ENCODE measurements around the gene ZNF672.
A peak's percentile ranks its signal among the peaks of the same experiment; 100 is the strongest.
"Not testable (repeated sequence)": the region's sequence is repeated elsewhere in the genome, so short reads cannot be mapped to it uniquely, and the experiment has no call there.

The ZNF672 gene

GRCh38 chr1:248812736-248813425, 25.1 kb upstream of the ZNF672 start:
- no peak for DNase-seq (ENCODE audit: insufficient read length, low spot score)
- no peak for FAIRE-seq

DNA sequence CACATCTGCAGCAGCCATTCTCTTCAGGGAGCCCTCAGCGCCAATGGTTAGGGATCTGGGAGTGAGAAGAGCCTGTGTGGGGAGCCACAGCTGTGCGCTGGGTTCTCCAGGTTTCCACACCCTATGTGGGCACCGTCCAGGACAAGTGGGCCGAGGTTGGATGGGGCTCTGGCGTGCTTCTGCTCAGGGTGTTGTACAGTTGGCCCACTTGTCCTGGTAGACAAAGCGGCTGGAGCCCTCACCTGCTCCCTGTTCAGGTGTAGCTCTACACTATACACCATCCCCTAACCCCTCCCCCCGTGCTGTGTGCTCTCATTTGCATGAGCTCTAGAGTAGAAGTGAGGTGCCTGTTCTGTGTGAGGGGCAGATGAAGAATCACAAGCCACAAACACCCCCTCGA, 24.5 kb upstream of the ZNF672 start:
- FAIRE-seq: no peak
- no peak for DNase-seq (ENCODE audit: insufficient read length, low spot score)

GRCh38 chr1:248814351-248814750, 23.7 kb upstream of the ZNF672 start:
- DNase-seq (ENCODE audit: insufficient read length, low spot score) (no peak), FAIRE-seq (no peak)

DNA sequence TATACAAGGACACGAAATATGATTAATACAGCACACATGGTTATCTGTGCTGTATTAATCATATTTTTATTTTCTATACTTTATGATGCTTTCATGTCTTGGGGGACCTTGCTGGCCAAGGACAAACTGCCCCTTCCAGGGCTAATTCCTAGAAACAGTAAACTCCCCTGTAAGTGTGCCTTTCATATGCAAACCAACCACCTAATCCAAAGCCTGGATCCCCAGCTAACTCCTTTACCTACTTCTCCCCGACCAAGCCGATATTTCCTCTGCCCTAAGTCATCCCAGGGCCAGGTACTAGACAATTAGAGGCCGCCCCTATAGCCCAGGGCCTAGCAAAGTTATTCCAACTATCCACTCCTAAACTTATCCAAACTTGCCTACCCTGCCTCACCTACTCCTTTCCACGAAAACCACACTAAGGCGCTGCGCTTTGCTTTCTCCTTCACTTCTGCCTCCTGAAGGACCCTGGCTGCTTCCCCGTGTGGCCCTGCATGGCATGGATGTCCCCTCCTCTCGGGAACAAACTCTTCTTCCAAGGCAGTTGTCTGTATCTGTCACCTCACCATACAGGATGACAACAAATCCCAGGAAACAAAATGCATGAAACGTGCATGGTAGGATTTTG, 22.5 kb upstream of the ZNF672 start:
- DNase-seq (ENCODE audit: insufficient read length, low spot score): no peak
- FAIRE-seq: no peak

- DNase-seq (ENCODE audit: insufficient read length, low spot score) (no peak), FAIRE-seq (no peak)
Measured at GRCh38 chr1:248816042-248816851, 21.8 kb upstream of the ZNF672 start.

- no peak for FAIRE-seq
- no peak for DNase-seq (ENCODE audit: insufficient read length, low spot score)
Measured at GRCh38 chr1:248817065-248817464, 21.0 kb upstream of the ZNF672 start.

- DNase-seq (ENCODE audit: insufficient read length, low spot score) (no peak), FAIRE-seq (no peak)
Measured at GRCh38 chr1:248818505-248819374, 19.3 kb upstream of the ZNF672 start.

DNA sequence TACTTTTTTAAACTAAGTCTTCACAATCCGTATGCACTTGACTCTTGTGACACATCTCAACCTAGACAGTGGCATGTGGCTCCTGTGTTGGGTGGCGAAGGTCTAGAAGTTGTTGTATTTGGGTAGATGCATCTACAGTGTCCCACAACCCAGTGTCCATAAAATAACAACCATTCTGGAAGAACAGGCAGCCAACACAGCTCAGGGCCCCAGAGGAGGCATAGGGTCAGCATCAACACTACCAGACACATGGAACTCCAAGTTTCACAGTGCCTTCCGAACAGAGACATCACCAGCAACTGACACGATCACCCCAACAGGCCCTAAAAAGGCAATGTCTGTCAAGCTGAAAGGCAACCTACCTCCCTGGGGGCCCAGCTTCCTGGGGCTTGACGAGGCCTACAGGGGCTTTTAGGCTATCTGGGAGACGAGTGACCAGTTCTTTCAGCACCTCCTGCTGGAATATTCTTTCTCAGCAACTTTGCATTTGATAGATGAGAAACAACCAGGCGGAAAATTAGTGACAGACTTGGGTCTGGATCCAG, 17.9 kb upstream of the ZNF672 start:
- DNase-seq (ENCODE audit: insufficient read length, low spot score): no peak
- FAIRE-seq: no peak

DNA sequence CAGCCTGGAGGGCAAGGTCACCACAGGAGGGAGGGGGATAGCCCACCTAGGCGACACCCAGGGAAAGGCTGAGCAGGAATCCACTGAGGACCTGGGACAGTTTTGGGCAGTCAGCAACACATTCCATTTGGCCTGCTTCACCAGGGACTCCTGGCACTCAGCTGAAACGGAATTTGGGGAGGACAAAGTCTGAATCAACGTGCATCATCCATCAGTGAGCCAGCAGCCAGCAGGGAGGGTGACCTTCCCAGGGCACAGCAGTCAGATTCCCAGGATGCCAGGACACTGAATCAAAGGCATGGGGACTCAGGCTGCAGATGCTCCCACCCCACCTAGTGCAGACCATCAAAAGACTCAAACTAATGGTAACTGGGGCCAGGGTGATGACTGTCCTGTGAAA, 16.9 kb upstream of the ZNF672 start:
- peak; percentile 67 for DNase-seq (ENCODE audit: insufficient read length, low spot score)
- FAIRE-seq: no peak

DNA sequence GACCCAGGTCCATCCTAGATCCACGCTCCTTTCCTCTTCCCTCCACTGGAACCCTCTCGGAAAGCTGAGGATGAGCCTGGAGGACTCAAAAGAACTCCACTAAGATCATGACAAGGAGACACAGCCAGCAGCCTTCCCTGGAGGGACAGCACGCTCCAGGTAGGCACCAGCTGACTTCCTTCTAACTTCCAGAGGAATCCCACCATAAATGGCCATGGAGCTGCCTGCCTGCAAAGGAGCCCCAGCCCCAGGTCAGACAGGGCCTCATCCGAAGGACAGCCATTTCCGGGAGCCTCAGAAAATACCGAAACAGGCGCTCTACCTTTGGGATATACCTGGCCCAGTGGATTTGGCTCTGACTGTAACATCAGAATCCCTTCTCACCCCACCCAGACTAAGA, 16.4 kb upstream of the ZNF672 start:
- DNase-seq (ENCODE audit: insufficient read length, low spot score): no peak
- FAIRE-seq: no peak

DNA sequence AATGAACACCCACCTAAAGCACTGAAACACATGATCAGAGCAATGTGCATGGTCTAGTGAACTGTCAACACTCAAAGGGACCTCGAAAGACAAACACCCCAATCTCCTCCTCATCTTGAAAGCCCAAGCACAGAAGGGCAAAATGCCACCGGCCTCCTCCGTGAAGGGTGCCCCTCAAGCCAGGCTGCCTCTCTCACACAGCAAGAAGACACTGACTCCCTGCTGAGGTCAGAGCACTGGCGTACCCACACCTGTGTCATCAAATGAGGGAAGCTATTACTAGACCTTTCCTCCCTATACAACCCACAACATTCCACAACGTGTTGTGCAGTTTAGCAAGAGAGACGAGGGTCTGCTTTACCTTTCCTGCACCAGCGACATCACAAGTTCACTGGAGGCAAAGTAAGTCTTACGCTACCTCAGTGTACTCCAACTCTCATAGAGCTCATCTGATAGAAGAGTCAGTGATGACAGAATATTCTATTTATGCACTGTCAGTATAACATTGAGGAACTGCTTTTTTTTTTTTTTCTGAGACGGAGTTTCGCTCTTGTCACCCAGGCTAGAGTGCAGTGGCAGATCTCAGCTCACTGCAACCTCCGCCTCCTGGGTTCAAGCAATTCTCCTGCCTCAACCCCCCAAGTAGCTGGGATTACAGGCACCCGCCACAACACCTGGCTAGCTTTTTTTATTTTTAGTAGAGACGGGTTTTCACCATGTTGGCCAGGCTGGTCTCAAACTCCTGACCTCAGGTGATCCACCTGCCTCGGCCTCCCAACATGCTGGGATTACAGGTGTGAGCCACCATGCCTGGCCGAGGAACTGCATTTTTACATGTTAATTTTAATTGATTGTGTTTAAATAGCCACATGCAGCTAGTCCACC, 15.6 kb upstream of the ZNF672 start:
- DNase-seq (ENCODE audit: insufficient read length, low spot score) (no peak), FAIRE-seq (no peak)

DNA sequence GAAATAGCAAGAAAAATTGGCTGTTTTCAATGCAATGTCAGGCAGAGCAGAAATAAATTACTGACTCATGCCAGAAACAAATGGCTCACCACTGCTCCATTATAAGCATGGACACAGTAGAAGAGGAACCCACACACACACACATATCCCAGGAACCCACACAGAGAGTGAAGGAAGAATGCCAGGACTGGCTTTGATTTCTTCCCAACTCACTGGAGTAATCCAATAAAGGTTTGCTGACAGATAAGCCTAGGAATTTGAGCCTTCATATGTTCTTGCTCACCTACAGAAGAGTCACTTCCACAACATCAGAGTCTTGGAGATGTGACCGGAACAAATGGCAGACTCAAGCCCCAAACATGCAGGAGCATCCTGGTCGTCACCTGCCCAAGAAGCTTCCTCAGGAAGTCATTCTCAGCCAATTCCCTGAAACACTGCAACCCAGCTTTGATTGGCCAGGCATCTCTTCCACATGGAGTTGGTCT, 14.5 kb upstream of the ZNF672 start:
- FAIRE-seq (no peak), DNase-seq (ENCODE audit: insufficient read length, low spot score) (no peak)

- no peak for DNase-seq (ENCODE audit: insufficient read length, low spot score)
- no peak for FAIRE-seq
Measured at GRCh38 chr1:248824301-248824700, 13.7 kb upstream of the ZNF672 start.

DNA sequence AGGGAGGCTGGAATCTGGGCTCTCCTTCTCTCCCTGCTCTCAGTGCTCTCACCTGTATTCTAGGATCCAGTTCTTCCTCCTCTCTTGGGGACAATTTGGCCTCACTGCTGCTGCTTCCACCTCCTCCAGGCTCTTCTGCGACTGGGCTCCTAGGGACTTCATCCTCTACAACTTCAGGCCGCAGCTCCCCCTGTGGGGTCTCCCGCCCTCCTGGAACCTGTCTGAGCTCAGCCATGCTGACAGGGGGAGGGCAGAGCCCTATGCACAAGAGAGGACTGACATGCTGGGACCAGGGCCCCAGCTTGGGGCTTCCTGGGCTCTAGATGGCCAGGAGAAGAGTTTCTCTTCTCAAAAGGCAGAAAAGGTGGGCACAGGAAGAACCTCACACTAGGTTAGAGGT, 13.3 kb upstream of the ZNF672 start:
- DNase-seq (ENCODE audit: insufficient read length, low spot score) (no peak), FAIRE-seq (no peak)

DNA sequence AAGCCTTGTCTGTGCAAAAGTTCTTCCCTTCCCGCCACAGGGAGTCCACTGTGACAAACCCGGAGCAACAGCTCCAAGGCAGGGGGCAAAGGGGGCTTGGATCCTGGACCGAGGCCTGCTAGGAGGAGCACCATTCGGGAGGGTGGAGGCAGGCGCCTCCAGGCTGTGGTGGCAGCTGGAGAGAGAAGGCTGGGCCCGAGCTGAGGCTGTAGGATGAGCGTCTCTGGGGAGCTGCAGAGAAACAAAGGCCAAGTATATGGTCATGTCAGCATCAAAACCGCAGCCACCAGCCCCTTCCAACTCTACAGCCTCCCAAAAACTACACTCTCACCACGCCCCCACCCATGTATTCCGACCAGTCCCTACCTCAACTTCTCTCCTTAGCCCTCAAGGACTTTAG, 12.9 kb upstream of the ZNF672 start:
- DNase-seq (ENCODE audit: insufficient read length, low spot score): no peak
- FAIRE-seq: no peak

GRCh38 chr1:248825573-248825908, 12.5 kb upstream of the ZNF672 start:
- DNase-seq (ENCODE audit: insufficient read length, low spot score) (no peak), FAIRE-seq (no peak)

GRCh38 chr1:248825909-248826760, 11.9 kb upstream of the ZNF672 start, which contains the start of gene SH3BP5L:
Gene SH3BP5L (minus strand): TSS chr1:248825915. CDS start chr1:248824935, 980 bp downstream.
- FAIRE-seq (peak; percentile 36), DNase-seq (ENCODE audit: insufficient read length, low spot score) (peak; percentile 97)

- DNase-seq (ENCODE audit: insufficient read length, low spot score): peak; percentile 65
- no peak for FAIRE-seq
Measured at GRCh38 chr1:248828845-248829244, 9.2 kb upstream of the ZNF672 start.

DNA sequence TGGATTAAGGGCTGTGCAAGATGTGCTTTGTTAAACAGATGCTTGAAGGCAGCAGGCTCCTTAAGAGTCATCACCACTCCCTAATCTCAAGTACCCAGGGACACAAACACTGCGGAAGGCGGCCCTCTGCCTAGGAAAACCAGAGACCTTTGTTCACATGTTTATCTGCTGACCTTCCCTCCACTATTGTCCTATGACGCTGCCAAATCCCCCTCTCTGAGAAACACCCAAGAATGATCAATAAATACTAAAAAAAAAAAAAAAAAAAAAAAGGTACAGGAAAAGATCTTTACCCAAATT, 7.4 kb upstream of the ZNF672 start:
- not testable (repeated sequence) for DNase-seq (ENCODE audit: insufficient read length, low spot score); FAIRE-seq

Measured in HTR-8/SVneo (cell line).